ENCODE data around the gene CEP112.
"Not testable (repeated sequence)": the region's sequence is repeated elsewhere in the genome, so short reads cannot be mapped to it uniquely, and the experiment has no call there.

Gene CEP112

DNA sequence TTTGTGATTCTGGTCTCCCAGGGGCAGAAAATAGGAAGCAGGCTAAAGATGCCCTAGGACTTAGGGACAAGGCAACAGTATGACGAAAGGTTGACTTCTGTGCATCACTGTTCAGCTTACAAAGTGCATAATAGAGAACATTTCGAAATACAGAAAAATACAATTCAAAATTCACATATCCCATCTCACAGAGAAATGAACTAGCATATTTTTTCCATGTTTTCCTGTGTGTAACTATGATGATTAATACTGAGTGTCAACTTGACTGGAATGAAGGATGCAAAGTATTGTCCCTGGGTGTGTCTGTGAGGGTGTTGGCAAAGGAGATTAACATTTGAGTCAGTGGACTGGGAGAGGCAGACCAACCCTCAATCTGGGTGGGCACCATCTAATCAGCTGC lies 365.4 kb downstream of the CEP112 start:
- not testable (repeated sequence) for DNase-seq (ENCODE audit: low read depth in 3 of 3)

DNA sequence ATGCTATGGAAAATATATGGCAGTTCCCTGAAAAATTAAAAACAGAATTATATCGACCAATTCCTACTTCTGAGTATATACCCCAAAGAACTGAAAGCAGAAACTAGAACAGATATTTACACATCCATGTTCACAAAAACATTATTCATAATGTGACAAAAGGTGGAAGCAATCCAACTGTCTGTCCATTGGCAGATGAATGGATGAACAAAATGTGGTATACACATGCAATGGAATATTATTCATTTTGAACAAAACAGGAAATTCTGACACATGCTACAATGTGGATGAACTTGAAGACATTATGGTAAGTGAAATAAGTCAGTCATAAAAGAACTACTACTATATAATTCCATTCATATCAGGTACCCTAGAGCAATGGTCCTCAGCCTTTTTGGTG lies 367.0 kb downstream of the CEP112 start:
- no peak for DNase-seq (ENCODE audit: low read depth in 3 of 3)

DNA sequence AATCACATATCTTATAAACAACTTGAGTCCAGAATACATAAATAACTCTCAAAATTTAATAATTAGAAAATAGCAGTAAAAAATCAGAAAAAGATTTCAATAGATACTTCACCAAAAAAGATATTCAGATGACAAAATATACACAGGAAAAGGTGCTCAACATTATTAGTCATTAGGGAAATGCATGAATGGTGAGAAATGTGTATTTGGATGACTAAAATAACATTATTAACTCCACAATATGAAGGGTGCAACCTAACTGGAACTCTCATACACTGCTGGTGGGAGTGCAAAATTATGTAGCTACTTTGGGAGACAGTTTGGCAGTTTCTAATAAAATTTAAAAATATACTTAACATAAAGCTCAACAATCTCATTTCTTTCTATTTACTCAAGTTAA lies 368.2 kb downstream of the CEP112 start:
- no peak for DNase-seq (ENCODE audit: low read depth in 3 of 3)

DNA sequence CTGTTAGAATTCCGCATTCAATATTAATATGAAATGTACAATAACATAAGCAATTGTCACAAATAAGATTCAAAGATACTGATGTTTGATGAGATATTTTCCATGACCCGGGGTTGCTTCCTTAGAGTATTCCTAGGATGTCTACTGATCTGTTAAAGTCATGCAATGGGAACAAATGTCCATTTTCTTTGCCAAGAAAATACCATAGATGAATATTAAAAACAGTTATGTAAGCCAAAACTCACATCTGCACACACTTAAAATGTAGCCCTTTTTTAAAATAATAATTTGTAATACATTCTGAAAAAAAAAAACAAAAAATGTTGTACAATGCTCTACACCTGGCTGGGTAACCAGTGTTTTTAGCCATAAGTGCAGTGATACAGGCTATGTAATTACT lies 371.1 kb downstream of the CEP112 start:
- DNase-seq (ENCODE audit: low read depth in 3 of 3): no peak

DNA sequence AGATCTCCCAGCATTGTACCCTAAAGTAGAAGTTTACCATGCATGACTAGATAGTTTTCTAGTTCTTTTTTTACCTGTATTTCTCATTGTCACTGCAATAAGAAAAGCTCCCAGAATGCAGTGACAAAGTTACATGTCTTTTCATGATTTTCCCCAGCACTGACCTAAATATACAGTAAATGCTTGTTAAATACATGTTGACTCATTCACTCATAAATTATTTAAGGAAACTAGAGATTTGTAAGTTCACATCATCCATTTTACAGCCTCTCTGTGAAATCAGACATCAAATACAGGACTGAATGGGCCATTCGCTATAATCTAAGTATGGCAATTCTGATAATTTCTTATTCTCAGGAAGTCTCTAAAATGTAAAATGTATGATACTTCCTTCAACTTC lies 371.6 kb downstream of the CEP112 start:
- DNase-seq (ENCODE audit: low read depth in 3 of 3): no peak

DNA sequence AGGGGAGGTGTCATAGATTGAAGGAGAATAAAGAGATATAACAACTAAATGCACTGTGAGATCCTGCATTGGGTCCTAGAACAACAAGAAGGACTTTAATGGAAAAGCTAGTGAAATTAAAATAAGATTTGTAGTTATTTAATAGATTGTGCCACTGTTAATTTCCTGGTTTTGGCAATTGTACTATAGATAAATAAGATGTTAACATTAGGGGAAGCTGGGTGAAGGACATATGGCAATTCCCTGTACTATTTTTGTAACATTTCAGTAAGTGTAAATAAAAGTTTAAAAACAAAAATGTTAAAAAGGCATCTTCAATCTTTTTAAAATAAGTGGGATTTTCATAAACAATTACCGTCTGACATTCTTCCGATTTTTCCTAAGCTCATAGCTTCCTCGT lies 372.1 kb downstream of the CEP112 start:
- DNase-seq (ENCODE audit: low read depth in 3 of 3): no peak

DNA sequence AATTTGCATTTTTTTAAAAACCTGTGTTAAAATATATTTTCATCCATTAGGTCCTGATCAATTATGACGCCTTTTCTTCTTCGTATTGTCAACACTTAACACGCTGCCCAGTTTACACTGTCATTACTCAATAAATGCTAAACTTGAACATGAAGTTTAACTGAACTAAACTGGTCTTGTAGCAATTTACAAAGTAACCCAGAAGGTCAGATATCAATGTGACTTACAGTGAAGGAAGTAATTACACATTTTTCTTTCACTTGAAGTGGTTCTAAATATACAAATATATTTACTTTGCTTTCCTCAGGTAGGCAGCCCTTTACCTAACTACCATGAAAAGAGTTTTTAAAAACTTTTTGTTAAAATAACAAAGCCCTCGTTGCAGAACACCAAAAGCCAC lies 374.0 kb downstream of the CEP112 start:
- DNase-seq (ENCODE audit: low read depth in 3 of 3): no peak

DNA sequence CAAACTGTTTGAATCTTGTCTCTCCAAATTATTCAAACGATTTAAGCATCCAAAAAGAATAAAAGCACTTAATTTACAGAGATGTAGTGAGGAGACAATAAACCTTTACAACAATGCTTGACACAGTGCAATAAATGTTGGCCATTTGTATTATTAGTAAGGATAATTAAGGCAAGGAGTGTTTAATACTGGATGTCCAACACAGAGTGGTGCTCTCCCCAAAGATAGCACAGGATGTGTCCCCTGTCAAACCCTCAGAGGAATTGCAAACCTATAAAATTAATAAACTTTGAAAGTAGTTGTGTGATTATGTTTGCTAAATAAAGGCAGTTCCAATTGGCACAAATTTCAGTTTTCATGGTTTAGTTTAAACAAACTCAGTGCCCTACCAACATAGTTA lies 377.5 kb downstream of the CEP112 start:
- no peak for DNase-seq (ENCODE audit: low read depth in 3 of 3)

DNA sequence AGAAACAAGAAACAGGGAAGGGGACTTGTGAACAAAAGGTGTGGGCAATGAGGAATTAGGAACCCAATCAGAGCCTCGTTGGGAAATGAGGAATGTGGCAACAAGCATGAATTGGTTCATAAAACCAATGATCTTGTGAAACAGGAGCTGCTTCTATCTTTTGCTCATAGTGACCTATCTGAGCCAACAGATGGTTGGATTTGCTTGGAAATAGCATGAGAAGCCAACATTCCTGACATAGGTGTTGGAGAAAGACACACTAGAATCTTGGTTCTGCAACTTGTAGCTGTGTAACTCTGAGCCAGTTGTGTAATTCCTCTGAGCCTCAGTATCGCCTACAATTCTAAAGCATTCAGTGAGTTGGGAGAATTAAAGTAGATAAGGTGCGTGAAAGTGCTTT lies 378.6 kb downstream of the CEP112 start:
- DNase-seq (ENCODE audit: low read depth in 3 of 3): no peak

DNA sequence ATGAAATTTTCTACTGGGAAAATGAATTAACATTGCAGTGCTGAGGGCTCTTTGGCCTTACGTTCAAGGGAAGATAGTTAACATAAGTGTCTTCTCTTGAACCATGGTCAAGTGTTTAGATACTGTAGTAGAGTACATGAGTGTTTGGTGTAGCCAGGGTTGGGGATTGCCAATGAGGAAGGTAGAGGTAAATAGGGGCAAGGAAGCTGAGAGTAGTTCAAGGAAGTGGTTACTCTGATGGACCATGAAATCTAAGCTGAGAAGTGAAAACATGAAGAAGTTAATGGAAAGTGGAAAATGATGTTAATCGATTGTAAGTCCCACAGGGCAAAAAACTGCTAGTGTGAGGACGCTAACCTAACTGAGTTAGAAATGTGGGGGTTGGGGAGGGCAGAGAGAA lies 380.9 kb downstream of the CEP112 start:
- no peak for DNase-seq (ENCODE audit: low read depth in 3 of 3)

DNA sequence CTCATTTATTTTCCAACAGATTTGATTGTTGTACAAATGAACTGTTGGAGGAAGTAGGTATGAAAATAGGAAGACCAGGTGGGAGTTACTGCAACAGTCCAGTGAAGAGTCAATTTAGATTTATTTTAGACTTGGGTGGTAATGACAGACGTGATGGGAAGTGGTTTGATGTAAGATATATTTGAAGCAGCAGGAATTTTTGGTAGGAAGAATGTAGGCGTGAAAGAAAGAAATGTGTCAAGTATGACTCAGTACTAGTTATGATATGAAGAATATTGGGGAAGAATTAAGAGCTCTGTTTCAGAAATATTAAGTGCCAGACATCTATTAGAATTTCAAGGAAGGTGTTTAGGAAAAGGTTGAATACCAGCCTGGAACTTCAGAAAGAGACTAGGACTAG lies 382.6 kb downstream of the CEP112 start:
- no peak for DNase-seq (ENCODE audit: low read depth in 3 of 3)

DNA sequence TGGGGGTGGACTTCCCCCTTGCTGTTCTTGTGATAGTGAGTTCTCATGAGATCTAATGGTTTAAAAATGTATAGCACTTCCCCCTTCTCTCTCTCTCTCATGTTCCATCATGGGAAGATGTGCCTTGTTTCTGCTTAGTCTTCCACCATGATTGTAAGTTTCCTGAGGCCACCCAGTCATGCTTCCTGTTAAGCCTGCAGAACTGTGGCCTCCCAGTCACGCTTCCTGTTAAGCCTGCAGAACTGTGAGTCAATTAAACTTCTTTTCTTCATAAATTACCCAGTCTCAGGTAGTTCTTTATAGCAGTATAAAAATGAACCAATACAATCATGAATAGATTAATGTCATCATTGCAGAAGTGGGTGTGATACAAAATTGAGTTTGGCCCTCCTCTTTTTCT lies 383.4 kb downstream of the CEP112 start:
- DNase-seq (ENCODE audit: low read depth in 3 of 3): not testable (repeated sequence)

DNA sequence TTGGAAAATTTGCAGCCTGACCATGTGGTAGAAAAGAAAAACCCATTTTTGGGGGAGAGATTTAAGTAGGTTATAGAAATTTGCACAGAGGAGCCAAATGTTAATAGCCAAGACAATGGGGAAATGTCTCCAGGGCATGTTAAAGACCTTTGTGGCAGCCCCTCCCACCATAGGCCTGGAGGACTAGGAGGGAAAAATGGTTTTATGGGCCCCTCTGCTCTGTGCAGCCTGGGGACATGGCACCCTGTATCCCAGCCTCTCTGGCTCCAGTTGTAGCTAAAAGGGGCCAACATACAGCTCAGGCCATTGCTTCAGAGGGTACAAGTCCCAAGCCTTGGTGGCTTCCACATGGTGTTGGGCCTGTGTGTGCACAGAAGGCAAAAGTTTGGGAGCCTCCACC lies 384.6 kb downstream of the CEP112 start:
- no peak for DNase-seq (ENCODE audit: low read depth in 3 of 3)

DNA sequence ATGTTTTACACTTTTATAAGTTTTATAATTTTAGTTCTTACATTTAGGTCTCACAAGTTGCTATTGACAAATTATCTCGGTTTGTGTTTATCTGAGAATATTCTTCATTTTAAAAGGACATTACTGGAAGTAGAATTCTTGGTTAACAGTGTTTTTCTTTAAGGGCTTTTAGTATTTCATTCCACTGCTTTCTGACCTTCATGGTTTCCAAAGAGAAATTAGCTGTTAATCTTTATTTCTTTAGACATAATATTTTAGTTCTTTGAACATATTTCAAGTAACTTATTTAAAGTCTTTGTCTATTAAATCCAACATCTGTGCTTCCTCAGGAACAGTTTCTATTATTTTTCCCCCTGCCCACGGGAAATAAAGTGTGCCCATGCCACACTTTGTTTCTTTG lies 390.4 kb downstream of the CEP112 start:
- no peak for DNase-seq (ENCODE audit: low read depth in 3 of 3)

DNA sequence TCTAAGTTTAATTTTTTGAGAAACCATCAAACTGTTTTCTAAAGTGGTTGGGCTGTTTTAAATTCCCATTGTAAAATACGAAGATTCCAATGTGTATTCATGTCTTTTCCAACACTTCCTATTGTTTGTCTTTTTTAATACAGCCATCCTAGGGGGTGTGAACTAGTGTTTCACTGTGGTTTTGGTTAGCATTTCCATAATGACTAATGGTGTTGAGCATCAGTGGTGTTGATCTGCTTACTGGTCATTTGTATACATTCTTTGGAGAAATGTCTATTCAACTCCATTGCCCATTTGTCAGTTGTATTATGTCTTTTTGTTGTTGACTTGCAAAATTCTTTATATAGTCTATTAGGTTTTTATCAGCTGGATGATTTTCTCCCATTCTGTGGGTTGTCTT lies 391.3 kb downstream of the CEP112 start:
- DNase-seq (ENCODE audit: low read depth in 3 of 3): no peak

DNA sequence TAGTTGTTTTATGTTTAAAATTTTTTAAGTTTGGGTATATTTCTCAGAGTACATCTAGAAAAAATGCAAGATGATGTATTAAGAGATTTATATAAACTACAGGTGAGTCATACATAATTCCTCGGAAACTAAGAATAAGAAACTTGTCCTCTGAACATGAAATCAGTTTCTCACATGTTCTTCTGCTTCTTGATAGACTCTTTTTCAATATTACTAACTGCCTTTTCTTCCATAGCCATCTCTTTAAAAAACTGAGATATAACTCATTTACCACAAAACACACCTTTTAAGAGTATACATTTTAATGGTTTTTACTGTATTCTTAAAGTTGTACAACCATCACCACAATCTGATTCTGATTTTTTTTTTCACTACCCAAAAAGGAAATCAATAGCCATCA lies 392.1 kb downstream of the CEP112 start:
- DNase-seq (ENCODE audit: low read depth in 3 of 3): no peak

DNA sequence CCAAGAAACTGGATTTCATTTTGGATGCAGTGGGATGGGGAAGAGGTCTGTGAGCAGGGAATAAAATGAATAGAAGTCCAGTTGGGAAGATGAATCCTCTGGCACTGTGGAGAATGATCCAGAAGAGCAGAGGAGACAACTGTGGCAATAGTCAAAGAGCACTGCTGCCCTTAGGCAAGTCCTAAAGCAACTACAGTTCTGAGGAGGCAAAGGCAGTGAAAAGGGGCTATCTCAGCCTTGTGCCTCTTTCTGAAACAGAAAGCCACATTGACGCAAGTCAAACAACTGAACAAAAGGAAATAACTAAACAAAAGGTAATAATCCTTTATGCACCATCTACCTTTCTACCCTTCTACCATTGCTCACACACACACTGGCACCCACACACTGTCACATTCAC lies 392.5 kb downstream of the CEP112 start:
- DNase-seq (ENCODE audit: low read depth in 3 of 3): peak in 1 of 3 experiments; percentile 2

DNA sequence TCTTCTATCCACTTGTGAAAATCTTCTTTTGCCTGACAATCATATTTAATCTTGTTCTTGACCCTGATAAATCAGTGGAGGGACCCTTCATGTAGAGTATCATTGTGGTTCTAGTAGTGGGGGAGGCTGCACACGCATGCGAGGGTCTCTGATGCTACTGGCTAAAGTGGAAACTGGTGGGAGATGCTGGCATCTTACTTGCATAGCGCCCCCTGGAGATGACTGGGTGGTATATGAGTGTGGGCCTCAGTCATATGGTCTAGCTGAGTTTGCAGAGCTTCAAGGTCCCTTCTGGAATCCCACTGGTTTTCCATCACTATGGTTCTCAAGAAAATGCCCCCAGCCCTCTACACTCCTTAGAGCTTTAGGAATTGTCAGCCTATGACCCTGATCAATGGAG lies 394.1 kb downstream of the CEP112 start:
- DNase-seq (ENCODE audit: low read depth in 3 of 3): no peak

DNA sequence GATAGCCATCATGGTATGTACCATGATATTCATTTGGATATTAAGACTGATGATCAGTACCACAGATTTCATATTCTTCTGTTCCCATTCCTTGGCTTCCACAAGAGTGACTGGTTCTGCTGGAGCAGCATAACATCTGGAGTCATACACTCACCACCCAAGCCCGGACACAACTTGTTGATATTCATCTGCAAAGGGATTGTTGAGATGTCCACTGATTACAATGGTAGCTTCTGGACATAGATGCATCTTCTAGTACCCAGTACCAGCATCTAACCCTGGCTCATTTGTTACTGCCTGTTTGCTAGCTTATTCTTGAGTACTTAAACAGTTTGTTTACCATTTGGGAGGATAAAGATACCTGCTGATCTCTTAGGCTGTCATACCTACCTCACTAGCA lies 394.8 kb downstream of the CEP112 start:
- DNase-seq (ENCODE audit: low read depth in 3 of 3): no peak

DNA sequence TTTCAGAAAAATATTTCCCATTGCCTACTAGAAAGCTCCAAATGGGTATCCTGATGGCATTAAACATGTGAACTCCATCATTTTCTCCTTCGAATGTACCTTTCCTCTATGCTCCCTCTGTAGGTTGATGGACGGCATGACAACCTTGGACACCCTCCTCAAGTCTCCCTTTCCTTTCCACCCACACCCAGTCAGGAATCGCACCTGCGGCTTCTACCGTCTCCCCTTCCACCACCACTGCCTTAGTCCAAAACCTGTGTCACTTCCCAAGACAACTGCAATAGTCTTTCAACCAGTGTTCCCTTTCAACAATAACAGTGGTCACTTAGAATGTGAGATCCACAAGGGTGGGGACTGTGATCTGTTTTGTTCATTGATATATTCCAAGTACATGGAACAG lies 397.4 kb downstream of the CEP112 start:
- no peak for DNase-seq (ENCODE audit: low read depth in 3 of 3)

DNA sequence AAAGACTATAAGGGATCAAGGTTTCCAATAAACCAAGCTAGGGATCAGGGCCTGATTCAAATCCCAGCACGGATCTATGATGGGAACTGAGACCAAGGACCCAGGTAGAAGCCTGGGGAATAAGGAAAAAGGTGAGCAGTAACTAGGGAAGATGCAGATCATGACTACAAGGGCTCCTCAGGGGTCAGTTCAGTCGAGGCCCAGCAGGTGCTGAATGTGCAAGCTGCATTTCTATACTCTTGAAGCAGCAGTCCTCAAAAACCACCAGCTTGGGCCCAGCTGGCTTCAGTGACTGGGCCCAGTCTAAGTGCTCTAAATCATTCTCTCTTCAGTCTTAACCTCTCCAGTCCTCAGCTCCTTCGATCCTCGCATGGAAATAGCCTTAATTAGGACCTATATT lies 401.7 kb downstream of the CEP112 start:
- DNase-seq (ENCODE audit: low read depth in 3 of 3): no peak

DNA sequence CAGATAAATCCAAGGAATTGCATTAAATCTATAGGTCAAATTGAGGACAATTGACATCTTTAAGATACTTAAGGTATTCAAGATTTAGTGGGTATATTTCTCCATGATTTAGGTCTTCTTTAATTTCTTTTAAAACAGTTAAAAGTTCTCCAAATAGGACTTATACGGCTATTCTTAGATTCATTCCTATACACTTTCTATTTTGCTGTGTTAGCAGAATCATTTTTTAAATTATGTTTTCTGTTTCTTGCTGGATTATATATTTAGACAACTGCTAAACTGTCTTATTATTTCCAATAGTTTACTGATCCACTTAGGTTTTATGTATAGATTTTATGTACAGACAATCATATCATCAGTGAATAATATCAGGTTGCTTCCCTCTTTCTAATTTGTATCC lies 404.4 kb downstream of the CEP112 start:
- DNase-seq (ENCODE audit: low read depth in 3 of 3): no peak

DNA sequence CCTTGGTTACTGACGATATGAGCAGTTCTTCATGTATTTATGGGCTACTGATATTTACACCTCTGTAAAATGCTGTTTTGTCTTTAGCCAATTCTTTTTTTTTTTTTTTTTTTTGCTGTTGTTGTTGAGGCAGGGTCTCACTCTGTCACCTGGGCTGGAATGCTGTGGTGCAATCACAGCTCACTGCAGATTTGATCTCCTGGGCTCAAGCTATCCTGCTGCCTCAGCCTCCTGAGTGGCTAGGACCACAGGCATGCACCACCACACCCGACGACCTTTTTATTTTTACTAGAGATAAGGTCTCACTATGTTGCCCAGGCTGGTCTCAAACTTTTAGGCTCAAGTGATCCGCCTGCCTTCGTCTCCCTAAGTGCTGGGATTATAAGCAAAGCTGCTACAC lies 405.5 kb downstream of the CEP112 start:
- no peak for DNase-seq (ENCODE audit: low read depth in 3 of 3)

DNA sequence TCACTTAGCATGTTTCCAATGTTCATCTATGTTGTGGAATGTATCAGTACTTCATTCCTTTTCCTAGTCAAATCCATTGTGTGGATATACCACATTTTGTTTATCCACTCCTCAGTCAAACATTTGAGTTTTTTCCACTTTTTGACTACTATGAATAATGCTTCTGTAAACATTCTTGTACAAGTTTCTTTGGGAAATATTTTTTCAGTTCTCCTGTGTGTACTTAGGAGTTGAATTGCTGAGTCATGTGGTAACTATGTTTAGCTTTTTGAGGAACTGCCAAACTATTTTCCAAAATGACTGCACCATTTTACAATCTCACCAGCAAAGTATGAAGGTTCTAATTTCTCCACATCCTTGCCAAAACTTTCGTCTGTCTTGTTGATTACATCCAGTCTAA lies 406.8 kb downstream of the CEP112 start:
- DNase-seq (ENCODE audit: low read depth in 3 of 3): no peak

DNA sequence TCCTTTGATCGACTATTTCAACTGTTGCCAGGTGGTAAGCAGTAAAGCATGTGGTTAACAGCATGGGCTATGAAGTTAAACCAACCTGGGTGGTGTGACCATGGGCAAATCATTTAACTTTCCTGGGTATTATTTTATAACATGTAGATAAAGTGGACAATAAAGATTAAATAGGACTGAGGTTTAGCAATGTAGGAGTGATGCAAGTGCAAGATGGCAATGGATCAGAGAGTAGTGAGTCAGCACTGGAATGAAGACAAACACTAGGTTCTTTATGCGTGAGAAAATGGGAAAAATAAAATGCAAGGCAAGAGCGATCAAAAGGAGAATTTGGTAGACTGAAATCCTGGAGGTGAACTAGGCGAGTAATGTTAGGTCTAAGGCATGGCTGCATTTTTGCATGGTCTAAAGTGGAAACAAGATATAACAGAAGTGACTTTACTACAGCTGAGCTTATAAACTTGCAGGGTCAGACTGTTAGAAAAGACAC lies 408.0 kb downstream of the CEP112 start:
- DNase-seq (ENCODE audit: low read depth in 3 of 3): no peak

Data from stimulated activated CD4-positive, alpha-beta T cell treated with anti-CD3 and anti-CD28 coated beads, TNF-alpha, amount 100 ng/mL, for 24 hours (primary cell).